Measurements from ENCODE around the gene HNRNPA1.

HNRNPA1 gene

DNA sequence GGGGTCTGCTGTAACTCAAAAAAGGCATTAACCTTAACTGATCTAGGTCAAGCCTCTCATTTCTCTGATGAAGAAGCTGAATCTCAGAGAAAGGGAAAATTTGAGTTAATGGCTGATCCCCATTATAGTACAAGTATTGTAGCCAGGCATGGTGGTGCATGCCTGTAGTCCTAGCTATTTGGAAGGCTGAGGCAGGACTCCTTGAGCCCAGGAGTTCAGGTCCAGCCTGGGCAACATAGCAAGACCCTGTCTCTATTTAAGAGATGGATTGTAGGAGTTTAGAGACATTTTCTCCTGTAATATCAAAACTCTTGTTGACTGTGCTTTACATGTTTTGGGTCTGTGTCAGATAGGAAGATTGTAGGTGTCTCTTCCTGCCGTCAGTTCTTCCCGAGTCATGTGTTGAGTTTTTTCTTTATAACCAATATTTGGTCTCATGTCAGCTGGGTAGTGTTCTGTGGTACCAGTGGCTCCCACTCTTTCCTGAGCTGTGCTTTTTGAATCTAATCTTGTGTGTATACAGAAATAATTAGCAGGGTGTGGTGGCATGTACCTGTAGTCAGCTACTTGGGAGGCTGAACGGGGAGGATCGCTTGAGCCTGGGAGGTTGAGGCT lies 53.0 kb downstream of the HNRNPA1 start:
- no peak for DNase-seq (ENCODE audit: low read depth in 1 of 2, low spot score in 1 of 2)

Data from activated CD4-positive, alpha-beta T cell treated with anti-CD3 and anti-CD28 coated beads, Interleukin-2, amount 50 U/mL, for 24 hours (primary cell).